HG03520 (cell line): ENCODE results near the gene KRT33A.

ENCODE experiments used
- ATAC-seq: cut with Tn5 transposase; IDR thresholded peaks from one replicate; pipeline ENCODE4 v1.9.1; 2021; ENCODE audit warnings: mild to moderate bottlenecking, moderate library complexity; ENCODE audit not compliant: unreplicated experiment

KRT33A gene

DNA sequence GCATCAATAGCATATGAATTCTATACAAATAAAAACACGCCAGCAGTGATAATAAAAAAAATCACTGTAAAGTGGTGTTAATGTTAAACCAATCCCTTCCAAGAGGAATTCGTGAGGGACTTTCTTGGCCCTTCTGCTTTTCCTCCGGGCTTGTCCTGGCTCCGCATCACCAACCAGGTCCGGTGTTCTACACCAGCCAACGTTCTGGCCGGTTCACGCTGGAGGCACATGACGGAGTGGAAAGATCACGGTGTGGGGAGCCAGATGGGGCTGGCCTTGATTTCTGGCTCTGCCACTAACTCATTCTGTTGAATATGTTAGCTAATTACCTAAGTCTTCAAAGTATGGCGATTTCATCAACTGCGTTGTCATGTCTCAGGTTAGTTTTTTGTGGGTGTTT, 46.5 kb downstream of the KRT33A start:
- no peak for ATAC-seq

DNA sequence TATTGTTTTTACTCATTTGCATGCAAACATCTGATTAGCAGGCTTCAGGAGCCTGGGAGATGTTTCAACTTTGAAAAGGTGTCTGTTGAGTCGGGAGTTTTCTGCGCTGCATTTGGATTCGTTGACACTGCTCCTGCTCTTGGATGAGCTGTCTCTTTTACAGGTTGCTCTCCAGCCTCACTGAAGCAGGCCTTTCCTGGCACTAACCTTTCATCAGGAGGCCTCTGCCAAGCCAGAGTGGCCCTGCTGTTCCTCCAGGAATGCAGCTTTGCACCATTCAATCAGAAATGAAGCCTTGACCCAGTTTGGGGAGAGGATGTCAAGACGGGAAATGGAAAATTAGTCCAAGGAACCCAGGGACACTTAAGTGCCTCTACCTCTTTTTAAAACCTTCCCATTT, 47.6 kb downstream of the KRT33A start:
- ATAC-seq: no peak

DNA sequence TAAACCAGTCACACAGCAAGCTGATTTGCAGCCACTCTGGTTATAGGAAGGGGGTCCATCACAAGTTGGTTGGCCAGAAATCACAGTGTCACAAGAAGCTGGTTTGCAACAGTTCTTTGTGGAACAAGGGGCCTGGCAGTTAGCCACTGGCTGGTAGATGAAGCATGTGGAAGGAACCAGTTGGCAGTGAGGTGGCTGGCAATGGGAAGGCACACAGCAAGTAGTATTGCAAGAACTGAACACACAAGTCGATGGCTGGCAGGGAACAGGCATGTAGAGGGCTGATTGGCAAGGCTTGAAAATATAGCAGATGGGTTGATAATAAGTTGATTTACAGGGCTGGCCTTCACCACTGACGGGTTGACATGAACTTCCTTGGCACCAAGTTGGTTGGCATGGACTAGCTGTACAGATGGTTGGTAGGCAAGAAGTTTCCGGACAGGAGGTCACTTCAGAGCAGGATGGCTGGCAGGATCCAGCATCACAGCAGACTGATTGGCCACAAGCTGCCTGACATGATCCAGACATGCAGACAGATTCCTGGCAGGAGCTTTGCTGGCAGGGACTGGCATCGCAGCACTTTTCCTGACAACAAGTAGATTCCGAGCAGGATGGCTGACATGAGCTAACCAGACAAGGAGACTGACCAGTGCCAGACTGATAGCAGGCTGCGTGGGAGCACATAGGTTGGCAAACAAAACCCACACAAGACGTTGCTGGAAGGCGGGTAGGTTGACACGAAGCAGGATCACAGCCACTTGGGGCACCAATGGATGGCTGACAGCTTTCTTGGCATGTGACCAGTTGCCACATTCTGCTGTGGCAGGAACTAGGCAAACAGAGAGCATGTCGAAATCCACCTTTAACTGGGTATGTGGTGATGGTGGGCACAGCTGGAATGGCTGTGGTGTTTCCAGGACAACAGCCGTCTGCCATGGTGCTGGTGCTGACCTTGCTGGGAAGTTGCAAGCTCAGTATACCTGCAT, 48.4 kb downstream of the KRT33A start, which contains the start of gene KRTAP29-1:
KRTAP29-1 (minus strand) TSS at position 936 of the 986 bp plus-strand sequence; CDS start at position 936, 0 bp downstream.
- no peak for ATAC-seq

DNA sequence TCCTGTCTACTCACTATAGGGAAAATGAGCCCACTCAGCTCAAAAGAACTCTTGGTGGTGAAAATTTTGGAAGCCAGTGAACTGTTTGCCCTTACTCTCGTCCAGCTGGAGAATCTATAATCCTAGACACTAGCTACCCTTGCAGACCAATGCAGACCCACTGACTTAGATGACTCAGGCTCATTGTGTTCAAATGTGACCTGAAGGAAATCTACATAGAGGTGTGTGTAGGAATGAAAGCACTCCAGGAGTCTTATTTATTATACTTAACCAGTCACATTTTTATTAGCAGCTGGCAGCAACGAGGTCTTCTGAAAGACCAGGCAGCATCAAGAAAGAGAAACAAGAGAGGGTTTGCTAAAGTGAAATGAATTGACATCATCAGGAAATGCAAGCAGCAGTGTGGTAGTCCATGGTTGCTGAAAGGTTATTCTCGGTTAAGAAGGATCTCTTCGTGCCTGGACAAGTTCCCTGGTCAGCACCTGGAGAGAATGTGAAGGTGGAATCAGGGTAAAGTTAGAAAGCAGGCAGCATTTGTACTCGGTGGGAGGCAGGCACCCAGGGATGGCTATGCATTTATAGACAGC, 49.3 kb downstream of the KRT33A start:
- no peak for ATAC-seq

DNA sequence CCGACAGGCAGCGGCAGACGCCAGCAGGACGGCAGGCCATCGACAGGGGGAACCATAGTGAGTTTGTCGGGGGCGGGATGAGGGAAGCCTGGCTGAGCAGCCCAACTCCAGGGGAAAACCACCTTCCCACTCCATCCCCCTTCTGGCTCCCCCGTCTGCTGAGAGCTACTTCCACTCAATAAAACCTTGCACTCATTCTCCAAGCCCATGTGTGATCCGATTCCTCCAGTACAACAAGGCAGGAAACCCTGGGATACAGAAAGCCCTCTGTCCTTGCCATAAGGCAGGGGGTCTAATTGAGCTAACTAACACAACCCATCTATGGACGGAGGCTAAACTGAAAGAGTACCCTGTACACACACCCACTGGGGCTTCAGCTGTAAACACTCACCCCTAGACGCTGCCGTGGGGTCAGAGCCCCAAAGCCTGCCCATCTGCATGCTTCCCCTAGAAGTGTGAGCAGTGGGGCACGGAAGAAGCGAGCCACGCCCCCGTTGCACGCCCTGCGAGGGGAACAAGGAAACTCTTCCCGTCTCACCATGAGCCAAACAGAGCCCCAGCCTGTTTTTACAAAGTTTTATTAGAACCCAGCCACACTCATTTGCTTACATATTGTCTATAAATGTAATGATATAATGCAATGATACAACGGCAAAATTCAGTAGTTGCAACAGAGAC, 52.0 kb downstream of the KRT33A start:
- ATAC-seq: no peak

DNA sequence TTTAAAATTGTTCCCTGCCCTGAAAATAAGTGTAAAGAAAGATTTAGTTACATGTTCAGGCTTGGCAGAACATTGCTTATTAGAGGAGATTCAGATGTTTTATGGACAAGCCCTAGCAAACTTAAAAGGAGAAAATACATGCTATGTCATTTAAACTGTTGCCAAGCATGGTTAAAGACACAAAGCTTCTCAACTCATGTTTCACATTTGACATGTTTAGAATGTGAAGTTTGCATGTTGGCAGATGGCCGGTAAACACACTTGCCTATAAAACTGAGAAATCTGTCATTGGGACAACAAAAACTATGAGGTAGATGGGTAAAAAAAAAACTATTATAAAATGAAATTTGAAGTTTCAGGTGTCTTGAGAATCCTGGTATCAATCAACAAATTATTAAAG, 53.8 kb downstream of the KRT33A start:
- ATAC-seq: no peak
